Measurements from ENCODE around the gene KATNAL2.
"Not testable (repeated sequence)": the region's sequence is repeated elsewhere in the genome, so short reads cannot be mapped to it uniquely, and the experiment has no call there.

GRCh38 chr18:46964579-46965293 lies 47.3 kb downstream of the KATNAL2 start:
- not testable (repeated sequence) for TF ChIP-seq CTCF (IDR thresholded peaks at IDR 0.05); SP1 (CRISPR knock-in tag; conservative IDR thresholded peaks at IDR 0.05)
- TF ChIP-seq, protein P1, sequence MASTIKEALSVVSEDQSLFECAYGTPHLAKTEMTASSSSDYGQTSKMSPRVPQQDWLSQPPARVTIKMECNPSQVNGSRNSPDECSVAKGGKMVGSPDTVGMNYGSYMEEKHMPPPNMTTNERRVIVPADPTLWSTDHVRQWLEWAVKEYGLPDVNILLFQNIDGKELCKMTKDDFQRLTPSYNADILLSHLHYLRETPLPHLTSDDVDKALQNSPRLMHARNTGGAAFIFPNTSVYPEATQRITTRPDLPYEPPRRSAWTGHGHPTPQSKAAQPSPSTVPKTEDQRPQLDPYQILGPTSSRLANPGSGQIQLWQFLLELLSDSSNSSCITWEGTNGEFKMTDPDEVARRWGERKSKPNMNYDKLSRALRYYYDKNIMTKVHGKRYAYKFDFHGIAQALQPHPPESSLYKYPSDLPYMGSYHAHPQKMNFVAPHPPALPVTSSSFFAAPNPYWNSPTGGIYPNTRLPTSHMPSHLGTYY (CRISPR knock-in tag; IDR thresholded peaks at IDR 0.05): not testable (repeated sequence)

Data from WTC11 (cell line).